A673 (cell line): ENCODE measurements around the gene TRAPPC12. TPM values are rescaled to one million over a fixed set of nuclear protein-coding genes. Genes with fewer than 3 reads are reported as not detected.

ENCODE experiments used
- BruUV-seq: library from RNA; stranded (reverse); fragments of 400-500 nt; replicated peaks from 2 replicates; lab custom pipeline; 2021; lab: Mats Ljungman, UMichigan
- CTCF ChIA-PET: fragments of 300-600 bp; sonication (Branson Sonifier 250); formaldehyde crosslinking; loops from one replicate; lab custom pipeline; 2022; ENCODE audit warnings: antibody characterized with exemption; lab: Charles Lee
- POLR2A ChIA-PET: fragments of 300-600 bp; sonication (Branson Sonifier 250); formaldehyde crosslinking; loops from one replicate; lab custom pipeline; 2022; ENCODE audit warnings: antibody characterized with exemption; ENCODE audit not compliant: low non-redundant PET; lab: Charles Lee
- DNase-seq: peaks from one replicate; pipeline ENCODE4 v3.0.0-alpha.2; 2015; ENCODE audit warnings: low spot score
- H3K27ac ChIP-seq: fragments of 200-600 bp; sonication (generic); 2 replicates; pipeline ENCODE4 v1.5.1; 2016; ENCODE audit warnings: mixed run types, low read depth, mild to moderate bottlenecking, mixed read lengths, antibody characterized with exemption, low read length; ENCODE audit not compliant: poor library complexity, severe bottlenecking
- H3K27me3 ChIP-seq: fragments of 200-600 bp; sonication (generic); replicated peaks from 2 replicates; pipeline ENCODE4 v1.6.1; 2017; ENCODE audit warnings: mixed run types, low read depth, mild to moderate bottlenecking, mixed read lengths, antibody characterized with exemption, low read length; ENCODE audit not compliant: insufficient read depth, poor library complexity
- H3K36me3 ChIP-seq: fragments of 200-600 bp; sonication (generic); 2 replicates; pipeline ENCODE4 v1.6.1; 2016; ENCODE audit warnings: mixed run types, mild to moderate bottlenecking, mixed read lengths, antibody characterized with exemption, low read length; ENCODE audit not compliant: insufficient read depth, poor library complexity, severe bottlenecking
- H3K4me1 ChIP-seq: fragments of 200-600 bp; sonication (generic); 2 replicates; pipeline ENCODE4 v1.6.1; 2017; ENCODE audit warnings: mixed run types, mild to moderate bottlenecking, mixed read lengths, antibody characterized with exemption, low read length; ENCODE audit not compliant: insufficient read depth, poor library complexity, severe bottlenecking
- H3K4me3 ChIP-seq: fragments of 200-600 bp; sonication (generic); 2 replicates; pipeline ENCODE4 v1.5.1; 2016; ENCODE audit warnings: low read depth, mixed run types, mild to moderate bottlenecking, mixed read lengths, low read length; ENCODE audit not compliant: poor library complexity, severe bottlenecking
- H3K9me3 ChIP-seq: fragments of 200-600 bp; sonication (generic); 2 replicates; pipeline ENCODE4 v1.6.1; 2016; ENCODE audit warnings: mixed run types, low read depth, mild to moderate bottlenecking, mixed read lengths, antibody characterized with exemption, low read length; ENCODE audit not compliant: poor library complexity, severe bottlenecking
- CTCF ChIP-seq: fragments of 300-800, 200-600 bp; sonication (generic); conservative IDR thresholded peaks from 2 replicates; pipeline ENCODE4 v1.5.1; 2017; ENCODE audit warnings: low read depth, mild to moderate bottlenecking, antibody characterized with exemption, low read length, moderate library complexity, mixed read lengths
- EZH2 ChIP-seq: fragments of 200-600 bp; sonication (generic); IDR thresholded peaks from 2 replicates; pipeline ENCODE4 v1.6.1; 2017; ENCODE audit warnings: borderline replicate concordance, low read depth, mild to moderate bottlenecking, mixed read lengths, antibody characterized with exemption, low read length; ENCODE audit not compliant: poor library complexity, severe bottlenecking
- intact Hi-C: fragments of 100-400 bp; cut with micrococcal nuclease; formaldehyde crosslinking; loops from one replicate; pipeline ENCODE4 v1.10.0; 2022; ENCODE audit not compliant: unreplicated experiment
- total RNA-seq: library from RNA; stranded (reverse); gene quantifications from 2 replicates; pipeline ENCODE4 v1.2.3, GENCODE V29; 2021

TRAPPC12 gene
- total RNA-seq, 1 experiment from 2014 or later: 94.4 TPM

- intact Hi-C loops: no loop called here
- ChIA-PET POLR2A (interaction anchor here (0.7 kb wide), 1 partner anchor 30 kb away, joined by 3 read pairs; no protein-coding TSS in a partner anchor), CTCF (no interaction called here)
- no peaks in the 10 kb centered on the region for H3K9me3 ChIP-seq
- no peaks in the 10 kb centered on the region for H3K27me3 ChIP-seq
- DNase-seq: no peak
- no peak overlapping the region for H3K27ac ChIP-seq
- TF ChIP-seq CTCF (no peak), EZH2 (no peak)
- BruUV-seq: no TSS peak
- H3K36me3 ChIP-seq: no peaks in the 10 kb centered on the region
- no peak overlapping the region for H3K4me3 ChIP-seq
- no peaks in the 10 kb centered on the region for H3K4me1 ChIP-seq
Observed at GRCh38 chr2:3483986-3484960, 104.8 kb downstream of the TRAPPC12 start.

- Histone ChIP-seq H3K4me1 (no peaks in the 10 kb centered on the region), H3K9me3 (no peaks in the 10 kb centered on the region), H3K27me3 (no peaks in the 10 kb centered on the region), H3K36me3 (no peaks in the 10 kb centered on the region), H3K27ac (no peak overlapping the region), H3K4me3 (no peak overlapping the region)
- no peak for TF ChIP-seq CTCF
- TF ChIP-seq EZH2: no peak
- intact Hi-C loops: no loop called here
- no peak for DNase-seq
- POLR2A ChIA-PET: no interaction called here
- BruUV-seq: no TSS peak
- CTCF ChIA-PET: no interaction called here
Observed at GRCh38 chr2:3485166-3485565, 105.7 kb downstream of the TRAPPC12 start.

- Histone ChIP-seq H3K4me3 (no peak overlapping the region), H3K36me3 (no peaks in the 10 kb centered on the region), H3K27me3 (no peaks in the 10 kb centered on the region), H3K9me3 (no peaks in the 10 kb centered on the region), H3K4me1 (no peaks in the 10 kb centered on the region), H3K27ac (no peak overlapping the region)
- DNase-seq: no peak
- TF ChIP-seq CTCF (no peak), EZH2 (no peak)
- ChIA-PET CTCF (no interaction called here), POLR2A (no interaction called here)
- intact Hi-C loops: no loop called here
- BruUV-seq: no TSS peak
Observed at GRCh38 chr2:3486047-3487027, 106.8 kb downstream of the TRAPPC12 start.
